Astrocyte (in vitro differentiated cells and primary cell): Measurements from ENCODE around the gene MAML2. TPM values are rescaled to one million over a fixed set of nuclear protein-coding genes. Genes with fewer than 3 reads are reported as not detected.

Source experiments
- DNase-seq: peaks from one replicate; pipeline ENCODE4 v3.0.0-alpha.2; 2010; ENCODE audit warnings: low read depth
- FAIRE-seq: peaks from 2 replicates; lab custom pipeline; 2011; peaks lifted over from hg19 to GRCh38; lab: Jason Lieb, UNC
- H2AFZ ChIP-seq: 2 replicates; pipeline ENCODE4 v1.6.0; 2012; ENCODE audit warnings: low read depth, low read length, inconsistent platforms
- H3K27ac ChIP-seq: 2 replicates; pipeline ENCODE4 v1.5.1; 2011; ENCODE audit warnings: low read depth, low read length, inconsistent platforms
- H3K27me3 ChIP-seq: 2 replicates; pipeline ENCODE4 v1.6.0; 2011; ENCODE audit warnings: low read length, inconsistent platforms; ENCODE audit not compliant: insufficient read depth
- H3K36me3 ChIP-seq: 2 replicates; pipeline ENCODE4 v1.5.1; 2011; ENCODE audit warnings: low read length, inconsistent platforms; ENCODE audit not compliant: insufficient read depth
- H3K4me1 ChIP-seq: 2 replicates; pipeline ENCODE4 v1.5.1; 2011; ENCODE audit warnings: low read length, inconsistent platforms; ENCODE audit not compliant: insufficient read depth
- H3K4me2 ChIP-seq: 2 replicates; pipeline ENCODE4 v1.6.0; 2012; ENCODE audit warnings: low read length, inconsistent platforms
- H3K4me3 ChIP-seq: 2 replicates; pipeline ENCODE4 v1.5.1; 2011; ENCODE audit warnings: low read depth, mild to moderate bottlenecking, low read length, inconsistent platforms; ENCODE audit not compliant: insufficient read depth
- H3K79me2 ChIP-seq: 2 replicates; pipeline ENCODE4 v1.6.0; 2012; ENCODE audit warnings: mild to moderate bottlenecking, low read length, inconsistent platforms; ENCODE audit not compliant: insufficient read depth
- H3K9ac ChIP-seq: 2 replicates; pipeline ENCODE4 v1.6.0; 2012; ENCODE audit warnings: mild to moderate bottlenecking, low read length, inconsistent platforms
- H3K9me3 ChIP-seq: 2 replicates; pipeline ENCODE4 v1.5.1; 2012; ENCODE audit warnings: low read depth, mild to moderate bottlenecking, low read length, inconsistent platforms; ENCODE audit not compliant: insufficient read depth
- H4K20me1 ChIP-seq: 2 replicates; pipeline ENCODE4 v1.6.0; 2012; ENCODE audit warnings: low read length, inconsistent platforms; ENCODE audit not compliant: insufficient read depth
- H3K27ac Mint-ChIP-seq: one replicate; pipeline ENCODE4 v1.8.0; 2021; ENCODE audit warnings: mild to moderate bottlenecking, mixed read lengths; ENCODE audit not compliant: unreplicated experiment
- H3K27me3 Mint-ChIP-seq: one replicate; pipeline ENCODE4 v1.8.0; 2021; ENCODE audit warnings: low read depth, mixed read lengths; ENCODE audit not compliant: unreplicated experiment
- H3K36me3 Mint-ChIP-seq: one replicate; pipeline ENCODE4 v1.8.0; 2021; ENCODE audit warnings: low read depth, mixed read lengths; ENCODE audit not compliant: unreplicated experiment
- H3K4me1 Mint-ChIP-seq: one replicate; pipeline ENCODE4 v1.8.0; 2021; ENCODE audit warnings: low read depth, mixed read lengths; ENCODE audit not compliant: unreplicated experiment
- H3K4me3 Mint-ChIP-seq: one replicate; pipeline ENCODE4 v1.8.0; 2021; ENCODE audit warnings: mild to moderate bottlenecking, moderate library complexity, mixed read lengths; ENCODE audit not compliant: unreplicated experiment
- H3K9me3 Mint-ChIP-seq: one replicate; pipeline ENCODE4 v1.8.0; 2021; ENCODE audit warnings: mild to moderate bottlenecking, mixed read lengths; ENCODE audit not compliant: unreplicated experiment
- CTCF ChIP-seq: IDR thresholded peaks from 2 replicates; pipeline ENCODE4 v1.5.1; 2011; ENCODE audit warnings: low read depth, mild to moderate bottlenecking, inconsistent platforms, low read length, moderate library complexity; ENCODE audit not compliant: insufficient read depth
- EZH2 ChIP-seq: IDR thresholded peaks from 2 replicates; pipeline ENCODE4 v1.6.1; 2012; ENCODE audit warnings: mild to moderate bottlenecking, low read length, inconsistent platforms; ENCODE audit not compliant: insufficient read depth
- total RNA-seq: library from RNA; stranded (reverse); gene quantifications from 2 replicates; pipeline ENCODE4 v1.2.1, GENCODE V29; 2021

The MAML2 gene
- total RNA-seq, 1 donor from 2014 or later = 27.4 TPM

- peak overlapping the region; percentile 74 for H3K27ac ChIP-seq
- no peaks in the 10 kb centered on the region for H4K20me1 ChIP-seq
- peak overlapping the region; percentile 29 for H2AFZ ChIP-seq
- peak overlapping the region; percentile 83 for H3K27ac Mint-ChIP-seq
- H3K9ac ChIP-seq = peak overlapping the region; percentile 63
- no peak for TF ChIP-seq EZH2
- no peak for TF ChIP-seq CTCF
- peaks cover 56% of the 10 kb centered on the region for H3K79me2 ChIP-seq
- FAIRE-seq (no peak), DNase-seq (peak; percentile 64)
- peaks cover 55% of the 10 kb centered on the region for H3K4me1 Mint-ChIP-seq
- no peaks in the 10 kb centered on the region for H3K9me3 ChIP-seq
- peaks cover 5% of the 10 kb centered on the region for H3K36me3 Mint-ChIP-seq
- H3K27me3 Mint-ChIP-seq = no peaks in the 10 kb centered on the region
- H3K4me3 ChIP-seq = no peak overlapping the region
- H3K4me1 ChIP-seq = peaks cover 42% of the 10 kb centered on the region
- H3K9me3 Mint-ChIP-seq = no peaks in the 10 kb centered on the region
- no peak overlapping the region for H3K4me3 Mint-ChIP-seq
- H3K36me3 ChIP-seq = no peaks in the 10 kb centered on the region
- peak overlapping the region; percentile 63 for H3K4me2 ChIP-seq
- no peaks in the 10 kb centered on the region for H3K27me3 ChIP-seq
Observed at GRCh38 chr11:96161307-96162089, 181.5 kb downstream of the MAML2 start.

GRCh38 chr11:96160732-96161306 lies 182.2 kb downstream of the MAML2 start:
- TF ChIP-seq CTCF (no peak), EZH2 (no peak)
- Histone ChIP-seq H4K20me1 (no peaks in the 10 kb centered on the region), H3K9ac (peak overlapping the region; percentile 63), H3K4me1 (peaks cover 45% of the 10 kb centered on the region), H3K27ac (peak overlapping the region; percentile 74), H3K9me3 (no peaks in the 10 kb centered on the region), H2AFZ (no peak overlapping the region), H3K4me2 (peak overlapping the region; percentile 63), H3K79me2 (peaks cover 52% of the 10 kb centered on the region), H3K36me3 (no peaks in the 10 kb centered on the region), H3K4me3 (no peak overlapping the region), H3K27me3 (no peaks in the 10 kb centered on the region)
- Mint-ChIP-seq H3K4me3 (no peak overlapping the region), H3K4me1 (peaks cover 55% of the 10 kb centered on the region), H3K36me3 (peaks cover 5% of the 10 kb centered on the region), H3K27me3 (no peaks in the 10 kb centered on the region), H3K9me3 (no peaks in the 10 kb centered on the region), H3K27ac (peak overlapping the region; percentile 83)
- FAIRE-seq (no peak), DNase-seq (no peak)

GRCh38 chr11:96159968-96160367 lies 183.0 kb downstream of the MAML2 start:
- Mint-ChIP-seq H3K4me3 (no peak overlapping the region), H3K36me3 (peaks cover 5% of the 10 kb centered on the region), H3K9me3 (no peaks in the 10 kb centered on the region), H3K27me3 (no peaks in the 10 kb centered on the region), H3K27ac (no peak overlapping the region), H3K4me1 (peaks cover 55% of the 10 kb centered on the region)
- Histone ChIP-seq H2AFZ (no peak overlapping the region), H3K4me2 (no peak overlapping the region), H4K20me1 (no peaks in the 10 kb centered on the region), H3K4me3 (no peak overlapping the region), H3K36me3 (no peaks in the 10 kb centered on the region), H3K79me2 (peaks cover 44% of the 10 kb centered on the region), H3K9ac (no peak overlapping the region), H3K27ac (no peak overlapping the region), H3K27me3 (no peaks in the 10 kb centered on the region), H3K4me1 (peaks cover 51% of the 10 kb centered on the region), H3K9me3 (no peaks in the 10 kb centered on the region)
- FAIRE-seq (no peak), DNase-seq (no peak)
- TF ChIP-seq CTCF (no peak), EZH2 (no peak)
